Stimulated activated memory B cell treated with anti-CD40 and anti-IgM and Interleukin-4, amounts not matched to agents 10 μg/mL and 1 μg/mL and 100 μg/mL, for 72 hours (primary cell): ENCODE results near the gene FOLR1.

Source experiments
- ATAC-seq: fragments of 150-1000 bp; cut with Tn5 transposase; 2 replicates; pipeline ENCODE4 v1.10.0; 2021
- H3K27ac Mint-ChIP-seq: one replicate; pipeline ENCODE4 v1.8.0; 2022; ENCODE audit warnings: mild to moderate bottlenecking, mixed read lengths
- H3K27me3 Mint-ChIP-seq: one replicate; pipeline ENCODE4 v1.8.0; 2022; ENCODE audit warnings: mixed read lengths
- H3K36me3 Mint-ChIP-seq: one replicate; pipeline ENCODE4 v1.8.0; 2022; ENCODE audit warnings: mixed read lengths
- H3K4me1 Mint-ChIP-seq: one replicate; pipeline ENCODE4 v1.8.0; 2022; ENCODE audit warnings: mixed read lengths
- H3K4me3 Mint-ChIP-seq: one replicate; pipeline ENCODE4 v1.8.0; 2022; ENCODE audit warnings: mild to moderate bottlenecking, moderate library complexity, mixed read lengths
- H3K9me3 Mint-ChIP-seq: one replicate; pipeline ENCODE4 v1.8.0; 2022; ENCODE audit warnings: mixed read lengths

Gene FOLR1

DNA sequence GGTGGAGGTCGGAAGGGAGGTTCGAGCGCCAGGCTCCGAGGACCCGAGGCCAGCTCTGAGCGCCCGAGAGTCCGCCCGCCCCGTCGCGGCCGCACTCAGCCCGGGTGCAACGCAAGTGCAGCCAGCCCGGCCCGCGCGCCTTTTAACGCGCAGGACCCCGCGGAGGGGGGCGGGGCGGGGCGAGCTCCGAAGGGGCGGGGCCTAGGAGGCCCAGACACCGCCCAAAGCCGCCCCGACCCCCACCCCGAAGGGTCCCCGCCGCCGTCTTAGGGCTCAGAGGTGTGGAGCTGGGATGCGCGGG, 52.1 kb downstream of the FOLR1 start, which contains the start of gene PHOX2A:
TSS of gene PHOX2A (minus strand) at position 117 of the 301 bp plus-strand sequence. CDS start 172 bp downstream, outside the sequence.
- Mint-ChIP-seq H3K9me3 (peaks cover 4% of the 10 kb centered on the region), H3K4me3 (no peak within 1 kb of the TSS), H3K27ac (no peak within 1 kb of the TSS), H3K4me1 (peaks cover 44% of the 10 kb centered on the region), H3K36me3 (no peaks in the 10 kb centered on the region), H3K27me3 (peaks cover 46% of the 10 kb centered on the region)
- no peak for ATAC-seq

DNA sequence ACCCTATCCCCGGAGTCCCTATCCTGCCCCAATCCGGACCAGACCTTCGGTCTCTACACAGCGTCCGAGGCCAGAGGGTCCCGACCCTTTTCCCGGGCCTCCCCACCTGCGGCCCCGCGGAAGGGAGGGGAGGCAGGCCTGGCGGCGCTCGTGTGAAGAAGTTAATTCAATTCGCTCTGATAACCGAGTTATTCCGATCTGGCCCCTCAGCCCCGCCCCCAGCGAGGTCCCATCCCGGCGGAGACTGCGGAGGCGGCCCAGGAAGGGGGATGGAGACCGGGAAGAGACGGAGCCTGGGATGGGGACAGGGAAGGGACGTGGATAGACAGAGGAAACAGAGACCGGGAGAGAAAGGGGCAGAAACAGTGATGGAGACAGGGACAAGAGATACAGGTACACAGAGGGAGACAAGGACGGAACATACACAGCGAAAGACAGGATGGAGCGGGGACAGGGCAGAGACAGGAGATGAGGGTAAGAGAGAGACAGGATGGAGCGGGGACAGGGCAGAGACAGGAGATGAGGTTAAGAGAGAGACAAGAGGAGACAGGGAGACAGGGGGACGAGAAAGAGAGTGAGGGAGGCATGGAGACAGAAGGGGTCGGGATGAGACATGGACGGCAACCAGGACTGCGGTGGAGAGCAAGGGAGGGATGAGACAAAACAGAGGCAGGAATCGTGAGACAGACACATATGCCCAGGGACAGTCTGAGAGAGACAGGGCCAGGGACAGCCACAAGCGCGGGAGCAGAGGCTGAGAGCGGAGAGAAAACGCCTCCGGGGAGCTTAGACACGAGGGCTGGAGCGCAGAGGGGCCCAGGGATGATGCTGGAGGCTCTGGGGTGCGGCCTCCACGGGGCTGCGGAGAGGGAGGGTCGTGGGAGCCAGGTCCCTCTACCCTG, 52.7 kb downstream of the FOLR1 start:
- peaks cover 4% of the 10 kb centered on the region for H3K9me3 Mint-ChIP-seq
- peaks cover 38% of the 10 kb centered on the region for H3K4me1 Mint-ChIP-seq
- H3K36me3 Mint-ChIP-seq, result no peaks in the 10 kb centered on the region
- no peak overlapping the region for H3K27ac Mint-ChIP-seq
- H3K27me3 Mint-ChIP-seq, result peaks cover 43% of the 10 kb centered on the region
- ATAC-seq, result no peak
- no peak overlapping the region for H3K4me3 Mint-ChIP-seq

- peaks cover 35% of the 10 kb centered on the region for H3K4me1 Mint-ChIP-seq
- no peak for ATAC-seq
- peaks cover 4% of the 10 kb centered on the region for H3K9me3 Mint-ChIP-seq
- no peak overlapping the region for H3K4me3 Mint-ChIP-seq
- H3K27ac Mint-ChIP-seq, result no peak overlapping the region
- no peaks in the 10 kb centered on the region for H3K36me3 Mint-ChIP-seq
- peaks cover 43% of the 10 kb centered on the region for H3K27me3 Mint-ChIP-seq
Measured at GRCh38 chr11:72245263-72245816, 53.4 kb downstream of the FOLR1 start.
